Breast epithelium (tissue), 4 donors: ENCODE measurements around the gene RASD2. TPM values are rescaled to one million over a fixed set of nuclear protein-coding genes. Genes with fewer than 3 reads are reported as not detected.

Experiments
- DNase-seq, 2 donors: peaks; one replicate each; pipeline ENCODE4 v3.0.0-alpha.2; 2019; ENCODE audit warnings: low spot score in 2 of 2
- H3K27ac ChIP-seq, 2 donors: fragments of 200-600 bp; sonication (generic) in 1 of 2; one replicate each; pipeline ENCODE4 v1.5.1; 2016 to 2019; ENCODE audit warnings: mild to moderate bottlenecking in 1 of 2
- H3K27me3 ChIP-seq, 2 donors: fragments of 200-600 bp; sonication (generic) in 1 of 2; one replicate each; pipeline versions ENCODE4 v1.5.1 to v1.6.0; 2017 to 2019; ENCODE audit warnings: control low read depth in 1 of 2, mild to moderate bottlenecking in 1 of 2
- H3K36me3 ChIP-seq: fragments of 200-600 bp; one replicate; pipeline ENCODE4 v1.5.1; 2019
- H3K4me1 ChIP-seq, 2 donors: fragments of 200-600 bp; sonication (generic); one replicate each; pipeline ENCODE4 v1.5.1; 2016 to 2019; ENCODE audit warnings: control low read depth in 1 of 2
- H3K4me3 ChIP-seq, 3 donors: fragments of 200-600 bp; sonication (generic); 1 replicate in 2 of 3; 2 replicates in 1 of 3; pipeline ENCODE4 v1.5.1; 2016 to 2019; ENCODE audit warnings: mild to moderate bottlenecking in 3 of 3, moderate library complexity in 2 of 3
- H3K9me3 ChIP-seq, 2 donors: fragments of 200-600 bp; sonication (generic) in 1 of 2; one replicate each; pipeline ENCODE4 v1.5.1; 2016 to 2019; ENCODE audit warnings: control low read depth in 1 of 2
- POLR2A ChIP-seq: fragments of 450-650 bp; IDR thresholded peaks from one replicate; pipeline ENCODE4 v1.6.1; 2016; ENCODE audit warnings: antibody characterized with exemption, mild to moderate bottlenecking, moderate library complexity
- POLR2AphosphoS5 ChIP-seq, 3 donors: sonication (generic); formaldehyde crosslinking; IDR thresholded peaks; one replicate each; pipeline ENCODE4 v1.6.1; 2017; ENCODE audit warnings: antibody characterized with exemption in 3 of 3
- intact Hi-C: fragments of 100-400 bp; cut with DNase I; formaldehyde crosslinking; loops from one replicate; pipeline ENCODE4 v1.15.1; 2023; ENCODE audit warnings: low total_unique reads
- total RNA-seq, 3 donors: library from RNA; depleted of rRNA; stranded (reverse); fragments of >200 nt; gene quantifications; one replicate each; pipeline ENCODE4 v1.1.0, GENCODE V29; 2016
- TF ChIP-seq, protein P1 (sequence below), 3 donors: fragments of 450-650 bp; IDR thresholded peaks; one replicate each; pipeline ENCODE4 v1.5.1; 2016 to 2017; ENCODE audit warnings: antibody characterized with exemption in 3 of 3, mild to moderate bottlenecking in 3 of 3, moderate library complexity in 3 of 3

Gene RASD2
- total RNA-seq, 3 donors from 2014 or later: 0.16 to 1.3 (median 0.88) TPM

- intact Hi-C loops: no loop called here
- TF ChIP-seq POLR2AphosphoS5 (IDR thresholded peaks at IDR 0.05) (no peak), POLR2A (no peak)
- TF ChIP-seq, protein P1, sequence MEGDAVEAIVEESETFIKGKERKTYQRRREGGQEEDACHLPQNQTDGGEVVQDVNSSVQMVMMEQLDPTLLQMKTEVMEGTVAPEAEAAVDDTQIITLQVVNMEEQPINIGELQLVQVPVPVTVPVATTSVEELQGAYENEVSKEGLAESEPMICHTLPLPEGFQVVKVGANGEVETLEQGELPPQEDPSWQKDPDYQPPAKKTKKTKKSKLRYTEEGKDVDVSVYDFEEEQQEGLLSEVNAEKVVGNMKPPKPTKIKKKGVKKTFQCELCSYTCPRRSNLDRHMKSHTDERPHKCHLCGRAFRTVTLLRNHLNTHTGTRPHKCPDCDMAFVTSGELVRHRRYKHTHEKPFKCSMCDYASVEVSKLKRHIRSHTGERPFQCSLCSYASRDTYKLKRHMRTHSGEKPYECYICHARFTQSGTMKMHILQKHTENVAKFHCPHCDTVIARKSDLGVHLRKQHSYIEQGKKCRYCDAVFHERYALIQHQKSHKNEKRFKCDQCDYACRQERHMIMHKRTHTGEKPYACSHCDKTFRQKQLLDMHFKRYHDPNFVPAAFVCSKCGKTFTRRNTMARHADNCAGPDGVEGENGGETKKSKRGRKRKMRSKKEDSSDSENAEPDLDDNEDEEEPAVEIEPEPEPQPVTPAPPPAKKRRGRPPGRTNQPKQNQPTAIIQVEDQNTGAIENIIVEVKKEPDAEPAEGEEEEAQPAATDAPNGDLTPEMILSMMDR (IDR thresholded peaks at IDR 0.05): no peak
Measured at GRCh38 chr22:35594686-35595085, 54.1 kb downstream of the RASD2 start.

DNA sequence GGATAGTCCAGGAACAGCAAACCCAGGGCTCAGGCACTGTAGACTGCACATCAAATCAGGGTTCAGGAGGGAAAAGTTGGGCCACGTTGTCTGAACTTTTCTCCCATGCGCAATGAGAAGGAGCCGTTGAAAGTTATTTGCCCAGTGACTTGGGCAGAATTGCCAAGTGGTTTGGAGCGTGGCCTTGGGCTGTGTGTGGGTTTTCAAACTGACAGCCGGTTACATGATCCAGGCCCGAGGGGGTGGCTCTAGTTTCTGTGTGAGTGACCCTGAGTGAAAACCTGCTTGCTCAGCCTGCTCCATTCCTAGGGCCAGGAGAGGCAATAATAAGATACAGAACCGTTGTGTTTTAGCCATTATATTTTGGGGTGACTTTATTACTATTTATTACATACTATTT lies 56.2 kb downstream of the RASD2 start:
- Histone ChIP-seq H3K36me3 (no peaks in the 10 kb centered on the region), H3K27ac (no peak overlapping the region), H3K9me3 (no peaks in the 10 kb centered on the region), H3K4me3 (no peak overlapping the region), H3K27me3 (no peaks in the 10 kb centered on the region), H3K4me1 (no peaks in the 10 kb centered on the region)
- intact Hi-C loops: no loop called here
- no peak for TF ChIP-seq POLR2AphosphoS5 (IDR thresholded peaks at IDR 0.05)
- TF ChIP-seq, protein P1 (IDR thresholded peaks at IDR 0.05): no peak
- TF ChIP-seq POLR2A: no peak
- DNase-seq: no peak

More at GRCh38 chr22:35594686-35595085, 54.1 kb downstream of the RASD2 start:
- Histone ChIP-seq H3K27me3 (no peaks in the 10 kb centered on the region), H3K4me3 (no peak overlapping the region), H3K4me1 (no peaks in the 10 kb centered on the region), H3K9me3 (no peaks in the 10 kb centered on the region), H3K36me3 (no peaks in the 10 kb centered on the region), H3K27ac (no peak overlapping the region)
- DNase-seq: no peak

- H3K4me3 ChIP-seq: no peak overlapping the region
- intact Hi-C loops: no loop called here
- H3K27ac ChIP-seq: no peak overlapping the region
- DNase-seq: no peak
- TF ChIP-seq, protein P1 (IDR thresholded peaks at IDR 0.05): no peak
- TF ChIP-seq POLR2AphosphoS5 (IDR thresholded peaks at IDR 0.05): no peak
- no peak for TF ChIP-seq POLR2A
- H3K9me3 ChIP-seq: no peaks in the 10 kb centered on the region
- no peaks in the 10 kb centered on the region for H3K4me1 ChIP-seq
- H3K36me3 ChIP-seq: no peaks in the 10 kb centered on the region
- H3K27me3 ChIP-seq: no peaks in the 10 kb centered on the region
Measured at GRCh38 chr22:35597692-35598395, 57.2 kb downstream of the RASD2 start.

DNA sequence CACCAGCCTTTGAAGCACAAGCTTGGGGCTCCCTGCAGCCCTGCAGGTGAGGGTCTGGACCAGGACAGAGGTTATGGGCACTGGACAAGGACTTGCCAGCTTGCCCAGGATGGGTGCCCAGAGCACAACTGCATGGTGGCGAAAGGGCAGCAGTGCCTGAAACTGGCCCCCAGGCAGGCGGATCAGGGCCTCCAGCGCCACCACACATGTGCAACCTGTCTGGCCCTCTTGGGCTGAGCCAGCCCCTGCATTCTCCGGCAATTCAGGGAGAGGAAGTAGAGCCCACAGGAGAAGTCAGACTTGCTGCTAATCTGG lies 57.7 kb downstream of the RASD2 start:
- no peak for DNase-seq
- H3K27ac ChIP-seq: no peak overlapping the region
- no peaks in the 10 kb centered on the region for H3K36me3 ChIP-seq
- H3K4me1 ChIP-seq: no peaks in the 10 kb centered on the region
- H3K4me3 ChIP-seq: no peak overlapping the region
- TF ChIP-seq POLR2A (no peak), POLR2AphosphoS5 (IDR thresholded peaks at IDR 0.05) (no peak)
- TF ChIP-seq, protein P1 (IDR thresholded peaks at IDR 0.05): no peak
- no peaks in the 10 kb centered on the region for H3K27me3 ChIP-seq
- no peaks in the 10 kb centered on the region for H3K9me3 ChIP-seq
- intact Hi-C loops: no loop called here

GRCh38 chr22:35599364-35599763 lies 58.7 kb downstream of the RASD2 start:
- TF ChIP-seq, protein P1 (IDR thresholded peaks at IDR 0.05): no peak
- TF ChIP-seq POLR2A (no peak), POLR2AphosphoS5 (IDR thresholded peaks at IDR 0.05) (no peak)
- no peak for DNase-seq

More at GRCh38 chr22:35599364-35599763, 58.7 kb downstream of the RASD2 start:
- Histone ChIP-seq H3K27ac (no peak overlapping the region), H3K9me3 (no peaks in the 10 kb centered on the region), H3K27me3 (no peaks in the 10 kb centered on the region), H3K4me1 (no peaks in the 10 kb centered on the region), H3K4me3 (no peak overlapping the region), H3K36me3 (no peaks in the 10 kb centered on the region)
- intact Hi-C loops: no loop called here
